HepG2 (cell line): ENCODE measurements around the gene GBA2. TPM values are rescaled to one million over a fixed set of nuclear protein-coding genes. Genes with fewer than 3 reads are reported as not detected.
A peak's percentile ranks its signal among the peaks of the same experiment; 100 is the strongest.

Experiments
- ATAC-seq: fragments of 200-7000 bp; cut with Tn5 transposase; 3 replicates; pipeline ENCODE4 v1.9.1; 2020; ENCODE audit warnings: mild to moderate bottlenecking, moderate library complexity
- BruUV-seq: library from RNA; stranded (reverse); fragments of 400-500 nt; replicated peaks from 2 replicates; lab custom pipeline; 2021; lab: Mats Ljungman, UMichigan
- CTCF ChIA-PET: fragments of 300-600 bp; formaldehyde crosslinking; extraction: SDS; loops from one replicate; lab custom pipeline; 2021; ENCODE audit warnings: low total read pairs, inconsistent platforms, low intra/inter-chr PET ratio; lab: Yijun Ruan, JAX
- POLR2A ChIA-PET: fragments of 350-600 bp; sonication (Branson Sonifier 250); formaldehyde crosslinking; loops from one replicate; lab custom pipeline; 2020; ENCODE audit warnings: antibody characterized with exemption, inconsistent platforms; lab: Yijun Ruan, JAX
- DNase-seq: peaks from one replicate; pipeline ENCODE4 v3.0.0-alpha.2; 2015; ENCODE audit warnings: low spot score
- FAIRE-seq: peaks from 3 replicates; lab custom pipeline; 2011; peaks lifted over from hg19 to GRCh38; lab: Jason Lieb, UNC
- H2AFZ ChIP-seq: one replicate; pipeline ENCODE4 v1.6.1; 2011; ENCODE audit warnings: low read length, inconsistent platforms
- H3K27ac ChIP-seq: fragments of 300-600 bp; 3 replicates; pipeline ENCODE4 v1.8.0; 2011; ENCODE audit warnings: mixed run types, mild to moderate bottlenecking, mixed read lengths, low read length, inconsistent platforms; ENCODE audit not compliant: insufficient read depth; ENCODE audit errors: extremely low read length
- H3K27me3 ChIP-seq, 2 experiments: fragments of 200-600 bp in 1 of 2; 2 replicates in 1 of 2; 3 replicates in 1 of 2; pipeline versions ENCODE4 v1.6.0 to v1.8.0; 2011; ENCODE audit warnings: low read length in 2 of 2, mild to moderate bottlenecking in 2 of 2, moderate library complexity in 2 of 2, inconsistent platforms in 1 of 2; ENCODE audit not compliant: insufficient read depth in 2 of 2, control insufficient read depth in 1 of 2
- H3K36me3 ChIP-seq, 2 experiments: fragments of 200-600 bp in 1 of 2; replicated peaks in 1 of 2; 2 replicates in 1 of 2; 3 replicates in 1 of 2; pipeline versions ENCODE4 v1.5.1 to v1.8.0; 2011; ENCODE audit warnings: low read length in 2 of 2, inconsistent platforms in 1 of 2; ENCODE audit not compliant: insufficient read depth in 2 of 2, control insufficient read depth in 1 of 2
- H3K4me1 ChIP-seq: 2 replicates; pipeline ENCODE4 v1.5.1; 2012; ENCODE audit warnings: low read length, inconsistent platforms; ENCODE audit not compliant: insufficient read depth
- H3K4me2 ChIP-seq: 2 replicates; pipeline ENCODE4 v1.6.0; 2011; ENCODE audit warnings: low read depth, low read length, inconsistent platforms
- H3K4me3 ChIP-seq, 3 experiments: fragments of 200-600 bp in 1 of 3; sonication (generic), shearing (Covaris generic) in 1 of 3; replicated peaks in 1 of 3; 2 replicates each; pipeline ENCODE4 v1.5.1; 2011 to 2016; ENCODE audit warnings: low read length in 3 of 3, inconsistent platforms in 2 of 3, low read depth in 2 of 3, mild to moderate bottlenecking in 2 of 3, control low read depth in 1 of 3, mixed read lengths in 1 of 3; ENCODE audit not compliant: insufficient read depth in 1 of 3
- H3K79me2 ChIP-seq: one replicate; pipeline ENCODE4 v1.6.1; 2011; ENCODE audit warnings: low read length, inconsistent platforms; ENCODE audit not compliant: insufficient read depth
- H3K9ac ChIP-seq: 2 replicates; pipeline ENCODE4 v1.6.0; 2011; ENCODE audit warnings: mild to moderate bottlenecking, low read depth, low read length, inconsistent platforms; ENCODE audit not compliant: insufficient read depth
- H3K9me3 ChIP-seq: 2 replicates; pipeline ENCODE4 v1.5.1; 2012; ENCODE audit warnings: mild to moderate bottlenecking, low read length
- H4K20me1 ChIP-seq: 2 replicates; pipeline ENCODE4 v1.6.0; 2011; ENCODE audit warnings: inconsistent platforms, mild to moderate bottlenecking, low read length, moderate library complexity; ENCODE audit not compliant: insufficient read depth
- ARID3A ChIP-seq: IDR thresholded peaks from 2 replicates; pipeline ENCODE4 v1.6.1; 2012; ENCODE audit warnings: low read depth, low read length, improper control_type of control experiment
- ATF4 ChIP-seq, 2 experiments: fragments of 450-650 bp in 1 of 2; sonication (generic) in 1 of 2; formaldehyde crosslinking; IDR thresholded peaks; 2 replicates each; pipeline versions ENCODE4 v1.5.0 to v1.8.0; 2020 to 2022; ENCODE audit warnings: mild to moderate bottlenecking in 1 of 2, missing genetic modification reagents in 1 of 2
- CEBPG ChIP-seq: IDR thresholded peaks from 2 replicates; pipeline ENCODE4 v1.6.1; 2016
- ETS1 ChIP-seq: sonication (generic); formaldehyde crosslinking; IDR thresholded peaks from 2 replicates; pipeline ENCODE4 v1.4.0; 2020; ENCODE audit warnings: missing genetic modification reagents
- FOSL2 ChIP-seq: sonication (generic); formaldehyde crosslinking; IDR thresholded peaks from 2 replicates; pipeline ENCODE4 v1.4.0; 2020; ENCODE audit warnings: missing genetic modification reagents
- HMG20A ChIP-seq: IDR thresholded peaks from 2 replicates; pipeline ENCODE4 v1.6.1; 2016; ENCODE audit warnings: borderline replicate concordance
- MBNL3 ChIP-seq: fragments of 250-450 bp; sonication (Bioruptor Pico); conservative IDR thresholded peaks from 2 replicates; pipeline ENCODE4 v1.8.0; 2022; ENCODE audit warnings: mild to moderate bottlenecking, inconsistent platforms
- MXI1 ChIP-seq: IDR thresholded peaks from 3 replicates; pipeline ENCODE4 v1.6.1; 2012; ENCODE audit warnings: low read depth, low read length, inconsistent platforms, borderline replicate concordance
- MYC ChIP-seq: sonication (generic); formaldehyde crosslinking; IDR thresholded peaks from 2 replicates; pipeline ENCODE4 v1.9.0; 2021; ENCODE audit warnings: missing genetic modification reagents, borderline replicate concordance
- NFRKB ChIP-seq: fragments of 450-650 bp; IDR thresholded peaks from 2 replicates; pipeline ENCODE4 v1.6.1; 2017
- PRDM4 ChIP-seq: sonication (generic); formaldehyde crosslinking; IDR thresholded peaks from 2 replicates; pipeline ENCODE4 v1.9.0; 2021; ENCODE audit warnings: missing genetic modification reagents, borderline replicate concordance
- RFX5 ChIP-seq: IDR thresholded peaks from 2 replicates; pipeline ENCODE4 v1.6.1; 2011; ENCODE audit warnings: low read depth, low read length, improper control_type of control experiment
- SAP130 ChIP-seq: IDR thresholded peaks from 2 replicates; pipeline ENCODE4 v1.6.1; 2016; ENCODE audit warnings: low read depth
- TBX2 ChIP-seq: sonication (generic); formaldehyde crosslinking; IDR thresholded peaks from 2 replicates; pipeline ENCODE4 v1.5.0; 2020; ENCODE audit warnings: missing genetic modification reagents, mild to moderate bottlenecking, borderline replicate concordance
- TBX3 ChIP-seq: fragments of 450-650 bp; IDR thresholded peaks from 2 replicates; pipeline ENCODE4 v1.6.1; 2017; ENCODE audit warnings: antibody characterized with exemption, mild to moderate bottlenecking, inconsistent platforms, borderline replicate concordance
- TGIF2 ChIP-seq: IDR thresholded peaks from 2 replicates; pipeline ENCODE4 v1.6.1; 2016; ENCODE audit warnings: control low read depth, missing compliant biosample characterization
- ZBTB21 ChIP-seq: sonication (generic); formaldehyde crosslinking; IDR thresholded peaks from 2 replicates; pipeline ENCODE4 v1.4.0; 2020; ENCODE audit warnings: missing genetic modification reagents
- ZNF335 ChIP-seq: sonication (generic); formaldehyde crosslinking; IDR thresholded peaks from 2 replicates; pipeline ENCODE4 v1.4.0; 2020; ENCODE audit warnings: missing genetic modification reagents
- ZNF468 ChIP-seq: sonication (generic); formaldehyde crosslinking; IDR thresholded peaks from 2 replicates; pipeline ENCODE4 v1.8.0; 2022; ENCODE audit warnings: mild to moderate bottlenecking, moderate library complexity, missing genetic modification reagents
- ZNF543 ChIP-seq: sonication (generic); formaldehyde crosslinking; IDR thresholded peaks from 2 replicates; pipeline ENCODE4 v1.4.0; 2020; ENCODE audit warnings: mild to moderate bottlenecking, missing genetic modification reagents
- ZNF598 ChIP-seq: sonication (generic); formaldehyde crosslinking; IDR thresholded peaks from 2 replicates; pipeline ENCODE4 v1.5.1; 2020; ENCODE audit warnings: mild to moderate bottlenecking, missing genetic modification reagents, borderline replicate concordance
- WGBS: methylation state at CpG from one replicate; pipeline ENCODE4 v1.1.6; 2017; ENCODE audit warnings: low lambda C conversion rate; 5-methylcytosine and 5-hydroxymethylcytosine counted together
- in situ Hi-C: cut with HindIII; loops from 2 replicates; pipeline ENCODE4 v1.10.0; 2017; ENCODE audit warnings: low pct_unique_long_range_greater_than_20kb; ENCODE audit not compliant: extremely low pct_ligation_motif_present
- intact Hi-C: fragments of 100-400 bp; cut with micrococcal nuclease; formaldehyde crosslinking; loops from one replicate; pipeline ENCODE4 v1.10.0; 2022; ENCODE audit not compliant: unreplicated experiment
- polyA plus RNA-seq, 8 experiments: library from polyadenylated mRNA; depleted of rRNA in 3 of 8; stranded (reverse) in 7 of 8; unstranded in 1 of 8; fragments of >200 nt; fragmentation: Illumina TruSeq in 4 of 8; extraction: Trizol in 4 of 8; gene quantifications; 2 replicates each; pipeline versions ENCODE4 v1.2.1 to v1.2.3, GENCODE V29; 2011 to 2016; ENCODE audit warnings: low read depth in 4 of 8, missing spikeins in 1 of 8, mixed read lengths in 1 of 8; ENCODE audit not compliant: insufficient read depth in 1 of 8
- total RNA-seq, 5 experiments: library from RNA; depleted of rRNA; stranded (reverse); fragments of >200 nt; fragmentation: Illumina TruSeq; extraction: Trizol; gene quantifications; 2 replicates each; pipeline ENCODE4 v1.2.3, GENCODE V29; 2016; ENCODE audit warnings: low read depth in 1 of 5

GBA2 gene
- total and polyA plus RNA-seq, 2 of the 13 experiments (the other 11 are each of a cell fraction or from before 2014, with no cell fraction given), result 37.5 to 86.1 TPM

- CTCF ChIA-PET, result no interaction called here
- TF ChIP-seq ZNF468 (CRISPR knock-in tag) (no peak), TBX2 (CRISPR knock-in tag) (peak; percentile 35; the same call in 1 of the 2 replicates), ATF4 (CRISPR knock-in tag; IDR thresholded peaks at IDR 0.05) (peak in 1 of 2 experiments; percentile 37; a peak in 1 of 4 replicates), TBX3 (0 out of 2 replicates have a peak, but pooled peaks have one; percentile 50), ZNF543 (no peak), TGIF2 (CRISPR knock-in tag) (peak; percentile 98), SAP130 (CRISPR knock-in tag) (peak; percentile 80), RFX5 (peak; percentile 38; the same call in 1 of the 2 replicates), ZNF598 (CRISPR knock-in tag) (no peak), CEBPG (peak; percentile 80), MBNL3 (CRISPR knock-in tag) (no peak), FOSL2 (CRISPR knock-in tag) (peak; percentile 56), ZBTB21 (CRISPR knock-in tag) (no peak), ZNF335 (CRISPR knock-in tag) (no peak), ETS1 (no peak), MXI1 (peak; percentile 88; the same call in 1 of the 3 replicates), MYC (CRISPR knock-in tag) (no peak), ARID3A (peak; percentile 77), PRDM4 (no peak), NFRKB (no peak), HMG20A (CRISPR knock-in tag) (peak; percentile 32; the same call in 1 of the 2 replicates)
Observed at GRCh38 chr9:35771943-35772342, 22.9 kb upstream of the GBA2 start.

More at GRCh38 chr9:35771943-35772342, 22.9 kb upstream of the GBA2 start:
- Histone ChIP-seq H4K20me1 (no peaks in the 10 kb centered on the region), H3K27me3 (no peaks in the 10 kb centered on the region), H3K4me1 (peaks cover 50% of the 10 kb centered on the region), H3K27ac (peak overlapping the region; percentile 21), H3K9me3 (no peaks in the 10 kb centered on the region), H3K9ac (no peak overlapping the region), H3K79me2 (peaks cover 7% of the 10 kb centered on the region), H3K36me3 (no peaks in the 10 kb centered on the region), H3K4me3 (no peak overlapping the region), H3K4me2 (peak overlapping the region; percentile 32; the same call in 1 of the 2 replicates), H2AFZ (no peak overlapping the region)
- intact Hi-C loops (no loop called here), in situ Hi-C loops (no loop called here)
- no peak for FAIRE-seq
- 67% methylated on average over 3 of the region's 3 CpGs for WGBS
- POLR2A ChIA-PET, result interaction anchor here (0.7 to 2.3 kb wide), 5 partner anchors 13 to 42 kb away, joined by 3 to 7 read pairs (median 3); partner anchors contain the start of genes CREB3, GBA2, HINT2 and RGP1
- no TSS peak for BruUV-seq
- ATAC-seq, result peak; percentile 66; the same call in 2 of the 3 replicates
- peak; percentile 59 for DNase-seq
